Upper lobe of left lung (tissue), 4 donors: ENCODE data around the gene LMO4.

Experiments
- CTCF ChIP-seq, 6 experiments: fragments of 450-650 bp in 4 of 6; fragments of 200-600 bp in 2 of 6; sonication (generic) in 2 of 6; IDR thresholded peaks; one replicate each; pipeline ENCODE4 v1.5.1; 2016 to 2019; ENCODE audit warnings: antibody characterized with exemption in 6 of 6
- EP300 ChIP-seq, 4 donors: sonication (generic); formaldehyde crosslinking; IDR thresholded peaks; one replicate each; pipeline ENCODE4 v1.5.1; 2017; ENCODE audit warnings: antibody characterized with exemption in 4 of 4, control low read depth in 2 of 4

- TF ChIP-seq CTCF (IDR thresholded peaks at IDR 0.05), result no peak
- TF ChIP-seq EP300 (IDR thresholded peaks at IDR 0.05), result no peak
Measured at GRCh38 chr1:87307306-87307705, 21.4 kb upstream of the LMO4 start.
